Left renal cortex interstitium (tissue), 4 donors: ENCODE measurements around the gene GANC. TPM values are rescaled to one million over a fixed set of nuclear protein-coding genes. Genes with fewer than 3 reads are reported as not detected.
"Not testable (repeated sequence)": the region's sequence is repeated elsewhere in the genome, so short reads cannot be mapped to it uniquely, and the experiment has no call there.

Experiments
- DNase-seq, 4 donors: peaks; one replicate each; pipeline ENCODE4 v3.0.0-alpha.2; 2013; ENCODE audit warnings: low read depth in 4 of 4, low spot score in 2 of 4, missing footprints in 1 of 4
- polyA plus RNA-seq, 4 donors: library from polyadenylated mRNA; unstranded; fragments of 120-200 nt; gene quantifications; one replicate each; pipeline ENCODE4 v1.2.1, GENCODE V29; 2013; ENCODE audit not compliant: insufficient read length in 4 of 4

The GANC gene, protein sequence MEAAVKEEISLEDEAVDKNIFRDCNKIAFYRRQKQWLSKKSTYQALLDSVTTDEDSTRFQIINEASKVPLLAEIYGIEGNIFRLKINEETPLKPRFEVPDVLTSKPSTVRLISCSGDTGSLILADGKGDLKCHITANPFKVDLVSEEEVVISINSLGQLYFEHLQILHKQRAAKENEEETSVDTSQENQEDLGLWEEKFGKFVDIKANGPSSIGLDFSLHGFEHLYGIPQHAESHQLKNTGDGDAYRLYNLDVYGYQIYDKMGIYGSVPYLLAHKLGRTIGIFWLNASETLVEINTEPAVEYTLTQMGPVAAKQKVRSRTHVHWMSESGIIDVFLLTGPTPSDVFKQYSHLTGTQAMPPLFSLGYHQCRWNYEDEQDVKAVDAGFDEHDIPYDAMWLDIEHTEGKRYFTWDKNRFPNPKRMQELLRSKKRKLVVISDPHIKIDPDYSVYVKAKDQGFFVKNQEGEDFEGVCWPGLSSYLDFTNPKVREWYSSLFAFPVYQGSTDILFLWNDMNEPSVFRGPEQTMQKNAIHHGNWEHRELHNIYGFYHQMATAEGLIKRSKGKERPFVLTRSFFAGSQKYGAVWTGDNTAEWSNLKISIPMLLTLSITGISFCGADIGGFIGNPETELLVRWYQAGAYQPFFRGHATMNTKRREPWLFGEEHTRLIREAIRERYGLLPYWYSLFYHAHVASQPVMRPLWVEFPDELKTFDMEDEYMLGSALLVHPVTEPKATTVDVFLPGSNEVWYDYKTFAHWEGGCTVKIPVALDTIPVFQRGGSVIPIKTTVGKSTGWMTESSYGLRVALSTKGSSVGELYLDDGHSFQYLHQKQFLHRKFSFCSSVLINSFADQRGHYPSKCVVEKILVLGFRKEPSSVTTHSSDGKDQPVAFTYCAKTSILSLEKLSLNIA (N-terminal part only)
- 10 to 100 TPM; 20.0 to 34.4 (median 28.2) TPM for polyA plus RNA-seq

DNA sequence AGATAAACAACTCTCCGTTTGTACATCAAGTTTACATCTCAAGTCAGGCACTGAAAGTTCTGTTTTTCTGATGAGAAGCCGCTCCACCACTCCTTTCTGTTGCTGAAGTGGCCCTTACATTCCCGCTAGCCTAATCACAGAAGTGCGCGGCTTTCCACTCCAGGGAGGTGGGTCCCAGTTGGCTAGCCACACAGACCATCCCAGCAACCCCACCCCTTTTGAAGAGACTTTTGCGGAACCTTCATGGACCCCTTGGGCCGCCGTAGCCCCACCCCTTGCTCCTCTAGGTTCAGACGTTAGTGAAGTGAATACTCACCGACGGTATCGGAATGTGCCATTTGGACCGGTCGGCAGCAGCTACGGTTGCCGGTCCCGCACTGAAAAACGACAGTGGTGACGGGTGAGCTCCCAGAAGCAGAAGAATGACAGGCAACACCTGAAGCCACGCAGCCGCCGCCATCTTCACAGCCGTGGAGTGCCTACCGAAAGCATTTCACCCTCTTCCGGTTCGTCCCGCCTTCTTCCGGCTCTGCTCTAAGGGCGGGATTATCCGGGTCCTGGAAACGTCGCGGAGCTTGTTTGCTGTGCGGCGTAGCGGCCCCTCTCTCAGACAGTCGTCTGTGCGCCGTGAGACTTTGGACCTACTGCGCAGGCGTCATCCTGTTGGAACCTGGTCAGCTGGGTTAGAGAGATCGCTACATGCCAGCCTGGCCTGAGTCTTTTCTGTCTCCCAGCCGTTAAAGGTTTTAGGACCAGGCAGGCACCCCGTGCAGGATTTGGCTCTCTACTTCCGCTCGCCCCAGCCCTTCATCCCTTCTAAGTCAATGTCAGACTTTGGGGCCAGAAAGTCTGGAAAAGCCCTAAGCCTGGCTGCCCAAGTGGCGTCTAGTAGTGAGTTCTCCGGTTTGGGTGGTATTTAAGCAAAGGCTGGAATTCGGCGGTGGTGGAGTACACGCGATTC, at the start of gene GANC, which contains the start of gene TMEM87A:
TSS of gene GANC (plus strand) at position 263 of the 961 bp plus-strand sequence. CDS start 1,281 bp downstream, outside the sequence.
TSS of gene TMEM87A (minus strand) at position 495 of the 961 bp plus-strand sequence. CDS start at position 460, 35 bp downstream.
- peak; percentile 95 to 98 (median 98) for DNase-seq

DNA sequence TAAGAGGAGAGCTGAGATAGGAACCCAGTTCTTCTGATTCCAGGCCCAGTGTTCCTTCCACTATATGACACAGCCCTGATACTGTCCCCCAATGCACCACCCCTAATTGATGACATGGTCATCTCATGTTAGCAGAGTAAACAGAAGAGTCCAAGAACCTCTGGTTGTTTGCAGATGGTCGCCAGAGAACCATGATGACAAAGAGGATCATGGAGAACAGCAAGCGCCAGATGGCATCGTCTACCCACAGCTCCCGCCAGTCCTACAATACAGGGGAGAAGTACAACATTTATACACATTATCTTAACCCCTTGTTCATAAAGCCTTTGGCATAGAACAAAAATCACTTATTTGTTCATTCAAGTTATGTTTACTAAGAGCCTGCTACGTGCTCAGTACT, 46.4 kb upstream of the GANC start:
- no peak for DNase-seq

DNA sequence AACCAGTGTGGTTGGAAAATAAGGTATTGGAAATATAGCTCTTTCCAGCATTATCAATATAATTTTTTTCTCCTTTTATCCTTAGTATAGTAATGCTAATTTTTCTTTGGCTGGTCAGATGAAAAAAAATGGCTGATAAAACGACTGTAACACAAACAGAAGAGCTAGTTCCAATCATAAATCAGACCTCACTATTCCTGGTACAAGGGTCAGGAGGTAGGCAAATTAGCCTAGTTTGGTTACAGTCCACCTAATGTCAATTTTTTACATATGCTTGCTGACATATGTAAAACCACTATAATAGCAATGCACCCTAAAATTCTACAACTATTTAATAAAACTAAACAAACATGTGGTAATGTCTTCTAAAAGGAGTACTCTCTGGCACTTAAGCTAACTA, 45.0 kb upstream of the GANC start:
- DNase-seq, result no peak

DNA sequence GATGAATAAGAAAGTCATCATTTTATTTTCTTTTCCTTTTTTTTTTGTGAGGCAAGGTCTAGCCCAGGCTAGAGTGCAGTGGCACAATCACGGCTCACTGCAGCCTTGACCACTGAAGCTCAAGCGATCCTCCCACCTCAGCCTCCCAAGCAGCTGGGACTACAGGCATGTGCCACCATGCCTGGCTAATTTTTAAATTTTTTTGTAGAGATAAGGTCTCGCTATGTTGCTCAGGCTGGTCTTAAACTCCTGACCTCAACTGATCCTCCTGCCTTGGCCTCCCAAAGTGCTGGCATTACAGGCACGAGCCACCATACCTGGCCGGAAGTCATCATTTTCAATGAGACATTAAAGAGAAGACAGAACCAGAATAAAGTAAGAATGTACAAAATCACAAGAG, 44.0 kb upstream of the GANC start:
- not testable (repeated sequence) for DNase-seq

DNA sequence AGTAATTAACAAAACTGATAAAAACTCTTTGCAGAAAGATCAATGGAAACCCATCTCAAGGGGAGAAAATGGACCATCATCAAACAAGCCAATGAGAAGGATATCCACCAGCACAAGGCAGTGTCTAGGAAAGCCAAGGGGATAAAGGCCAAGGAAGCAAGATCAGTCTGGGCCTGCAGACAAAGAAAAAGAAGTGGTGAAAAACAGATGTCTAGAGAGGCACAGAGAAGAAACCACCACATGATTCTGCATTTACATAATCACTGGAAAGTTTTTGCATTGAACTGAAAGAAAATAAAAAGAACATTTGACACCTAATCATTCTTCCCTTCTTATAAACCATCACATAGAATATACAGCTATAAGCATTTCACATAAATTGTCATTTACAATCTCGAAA, 41.9 kb upstream of the GANC start:
- no peak for DNase-seq

DNA sequence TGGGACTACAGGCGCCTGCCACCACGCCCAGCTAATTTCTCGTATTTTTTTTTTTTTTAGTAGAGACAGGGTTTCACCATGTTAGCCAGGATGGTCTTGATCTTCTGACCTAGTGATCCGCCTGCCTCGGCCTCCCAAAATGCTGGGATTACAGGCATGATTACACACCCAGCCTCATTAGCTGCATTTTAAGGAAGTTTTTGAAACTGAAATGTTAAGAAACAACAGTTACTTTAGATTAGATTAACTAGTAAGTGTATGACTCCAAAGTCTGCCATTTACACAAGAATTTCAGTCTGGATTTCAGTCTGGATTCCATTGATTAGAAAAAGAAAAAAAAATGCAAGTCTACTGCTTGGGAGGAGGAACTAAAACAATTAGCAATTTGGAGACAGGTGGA, 40.4 kb upstream of the GANC start:
- no peak for DNase-seq

DNA sequence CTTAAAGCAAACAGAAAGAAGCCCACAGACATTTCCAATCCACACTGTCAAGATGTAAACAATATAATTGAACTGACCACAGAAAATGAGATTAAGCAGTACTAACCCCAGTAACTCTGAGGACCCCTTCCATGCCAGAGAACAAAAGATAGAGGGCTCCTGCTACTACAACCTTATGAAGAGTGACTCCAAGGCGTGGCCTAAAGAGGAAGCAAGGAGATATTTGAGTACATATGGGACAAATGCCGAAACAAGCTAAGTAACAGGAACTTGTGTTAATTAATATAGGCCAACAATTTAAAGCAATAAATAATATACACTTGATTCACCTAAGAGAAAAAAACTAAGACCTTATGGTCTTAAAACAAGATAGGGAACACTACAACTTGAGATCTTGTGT, 39.9 kb upstream of the GANC start:
- DNase-seq, result no peak

DNA sequence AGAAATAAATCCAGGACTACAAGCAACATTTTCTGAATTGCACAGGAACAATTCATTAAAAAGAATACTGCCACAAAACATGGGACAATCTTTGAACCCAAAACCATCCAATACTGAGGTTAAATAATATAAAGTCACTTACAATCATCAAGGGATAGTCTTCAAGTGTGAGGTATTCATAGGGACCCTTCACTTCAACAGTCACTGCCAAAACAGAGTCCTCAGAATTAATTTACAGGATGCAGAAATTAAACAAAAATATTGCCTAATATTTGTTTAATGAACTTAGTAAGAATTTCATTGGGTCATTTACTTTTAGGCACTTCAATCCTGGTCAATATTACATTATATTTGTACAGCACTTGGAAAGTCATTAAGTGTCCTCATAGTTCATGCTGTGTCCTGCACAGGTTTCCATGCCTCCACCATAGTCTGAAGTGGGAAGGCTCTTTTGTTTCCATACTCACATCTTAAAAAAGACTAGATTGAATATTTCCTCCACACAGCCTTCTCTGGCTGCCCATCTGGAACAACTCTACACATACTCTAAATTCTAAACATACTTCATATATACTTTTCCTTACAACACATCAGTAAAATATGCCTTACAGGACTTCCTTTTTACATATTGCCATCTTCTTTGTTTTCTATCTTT, 33.3 kb upstream of the GANC start:
- no peak for DNase-seq

DNA sequence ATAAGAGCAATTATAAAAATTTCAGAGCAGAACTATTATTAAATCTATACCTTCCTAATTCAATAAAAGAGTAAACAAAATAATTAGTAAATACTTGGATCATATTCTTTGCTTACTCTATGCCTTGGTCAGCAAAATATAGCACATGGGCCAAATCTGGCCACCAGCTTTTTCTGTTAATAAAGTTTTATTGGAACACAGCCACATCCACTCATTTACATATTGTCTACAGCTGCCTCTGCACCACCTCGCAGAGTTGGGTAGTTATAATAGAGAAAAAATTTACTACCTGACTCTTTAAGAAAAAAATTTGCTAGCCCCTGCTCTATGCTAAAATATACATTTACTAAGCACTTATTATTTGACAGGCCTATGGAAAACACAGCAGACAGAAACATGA, 32.2 kb upstream of the GANC start:
- DNase-seq, result no peak

DNA sequence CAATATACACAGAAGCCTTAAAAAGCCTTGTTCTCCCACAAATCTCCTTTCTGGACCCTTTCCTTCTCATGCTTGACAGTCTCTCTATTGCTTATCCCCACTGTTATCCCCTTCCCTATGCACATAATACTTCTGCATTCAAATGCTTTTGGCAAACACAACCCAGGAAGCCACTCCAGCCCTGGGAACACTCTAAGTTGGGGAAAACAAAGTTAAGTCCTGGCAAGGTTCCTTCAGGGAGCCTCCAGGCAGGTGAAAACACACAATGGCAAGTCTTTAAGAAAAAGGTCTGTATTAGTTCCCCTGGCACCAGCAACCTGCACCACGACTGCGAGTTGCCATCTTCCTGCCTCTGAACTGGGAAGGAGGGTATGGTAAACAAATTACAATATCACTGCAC, 19.7 kb upstream of the GANC start:
- DNase-seq, result no peak

DNA sequence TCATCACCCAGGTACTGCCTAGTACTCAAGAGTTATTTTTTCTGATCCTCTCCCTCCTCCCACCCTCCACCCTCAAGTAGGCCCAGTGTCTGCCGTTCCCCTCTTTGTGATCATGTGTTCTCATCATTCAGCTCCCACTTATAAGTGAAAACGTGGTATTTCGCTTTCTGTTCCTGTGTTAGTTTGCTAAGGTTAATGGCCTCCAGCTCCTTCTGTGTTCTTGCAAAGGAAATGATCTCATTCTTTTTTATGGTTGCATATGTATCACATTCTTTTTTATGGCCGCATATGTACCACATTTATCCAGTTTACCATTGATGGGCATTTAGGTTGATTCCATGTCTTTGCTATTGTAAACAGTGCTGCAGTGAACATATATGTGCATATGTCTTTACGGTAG, 8.2 kb upstream of the GANC start:
- no peak for DNase-seq

DNA sequence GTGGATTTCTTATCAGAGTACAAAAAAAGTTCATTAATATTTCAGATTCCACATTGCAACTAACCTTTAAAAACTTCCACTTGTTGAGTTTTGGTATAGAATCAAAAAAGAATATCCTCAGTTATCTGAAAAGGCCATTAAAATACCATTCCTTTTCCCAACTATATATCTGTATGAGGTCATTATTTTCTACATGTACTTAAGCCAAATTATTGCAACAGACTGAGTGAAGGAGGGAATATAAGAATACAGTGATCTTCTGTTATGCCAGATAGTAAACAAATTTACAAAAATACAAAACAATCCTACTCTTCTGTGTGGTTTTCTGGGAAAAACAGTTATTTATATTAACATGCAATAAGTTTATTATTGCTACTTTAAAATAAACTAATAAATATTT, 5.7 kb upstream of the GANC start:
- DNase-seq, result no peak

DNA sequence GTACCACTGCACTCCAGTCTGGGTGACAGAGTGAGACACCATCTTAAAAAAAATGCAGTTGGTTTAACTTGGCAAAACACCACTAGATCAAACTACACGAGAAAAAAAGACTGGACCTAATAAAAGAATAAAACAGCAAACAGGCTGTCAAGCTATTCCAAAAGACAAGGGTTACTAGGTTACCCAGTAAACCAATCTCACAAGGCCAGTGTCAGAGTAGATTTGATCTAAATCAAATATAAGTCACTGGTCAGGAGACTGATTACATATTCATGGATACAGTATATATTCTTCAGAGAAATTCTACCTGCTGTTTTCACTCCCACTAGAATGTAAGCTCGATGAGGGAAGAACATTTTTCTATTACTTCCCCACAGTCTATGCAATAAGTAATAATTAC, 2.5 kb upstream of the GANC start:
- no peak for DNase-seq

DNA sequence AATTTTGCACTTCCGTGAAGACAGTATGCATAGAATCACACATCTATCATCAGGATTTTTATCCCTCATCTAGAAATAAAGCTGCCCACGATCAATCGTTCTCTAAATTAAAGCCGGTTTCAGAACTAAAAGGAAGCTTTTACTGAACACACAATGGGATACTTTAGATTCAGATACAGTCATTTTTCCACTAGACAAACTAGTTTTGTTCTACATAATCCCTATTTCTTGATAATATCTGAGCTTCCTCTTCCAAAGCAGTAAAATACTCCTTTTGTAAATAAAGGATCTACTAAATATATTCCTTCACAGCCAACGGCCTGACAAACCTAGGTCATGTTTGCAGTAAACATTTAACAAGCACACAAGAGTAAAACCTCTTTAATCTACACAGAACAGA, 2.0 kb upstream of the GANC start:
- DNase-seq, result no peak

DNA sequence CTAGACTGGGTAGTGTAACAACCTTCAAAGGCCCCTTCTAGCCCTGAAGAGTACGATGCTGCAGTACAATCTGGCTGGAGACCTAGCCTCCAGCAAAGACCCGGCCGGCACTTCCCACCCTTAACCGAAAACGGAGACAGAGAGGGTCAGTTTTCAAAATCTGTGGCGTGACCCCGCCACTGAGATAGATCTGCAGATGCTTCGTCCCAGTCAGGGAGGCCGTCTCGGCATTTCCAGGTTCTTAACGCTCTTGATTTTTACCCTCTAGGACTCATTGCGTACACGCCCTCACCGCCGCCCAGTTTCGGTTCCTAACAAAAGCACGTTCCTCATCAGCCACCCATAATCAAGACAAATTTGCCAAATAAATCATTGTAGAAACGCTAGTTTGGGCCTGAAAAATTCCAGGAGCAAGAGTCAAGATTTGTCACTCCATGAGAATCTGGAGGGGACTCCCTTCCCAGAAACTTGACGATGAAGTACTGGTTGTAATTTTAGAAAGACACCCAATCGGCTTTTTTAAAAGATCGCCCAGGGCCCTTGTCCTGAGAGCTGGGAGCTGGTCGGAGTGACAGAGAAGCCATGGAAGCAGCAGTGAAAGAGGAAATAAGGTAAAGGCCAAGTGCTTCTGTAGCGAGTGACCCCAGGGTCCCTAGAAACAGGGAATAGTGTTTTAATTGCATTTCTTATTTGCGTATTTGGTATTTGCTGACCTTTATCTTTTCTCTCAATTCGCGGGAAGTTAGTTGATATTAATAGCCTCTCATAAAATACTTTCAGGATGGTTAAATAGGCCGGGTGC, 1.1 kb downstream of the GANC start:
- peak; percentile 45 to 68 (median 52) for DNase-seq

DNA sequence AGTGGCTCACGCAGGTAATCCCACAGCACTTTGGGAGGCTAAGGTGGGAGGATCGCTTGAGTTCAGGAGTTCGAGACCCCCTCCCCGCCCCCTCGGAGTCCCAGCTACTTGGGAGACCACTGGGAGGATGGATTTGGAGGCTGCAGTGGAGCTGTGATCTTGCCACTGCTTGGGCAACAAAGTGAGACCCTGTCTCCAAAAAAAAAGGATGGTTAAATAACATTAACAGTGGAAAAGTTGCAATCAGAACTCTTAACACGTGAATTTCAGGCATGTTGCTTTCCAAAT, 1.6 kb downstream of the GANC start:
- DNase-seq, result no peak

DNA sequence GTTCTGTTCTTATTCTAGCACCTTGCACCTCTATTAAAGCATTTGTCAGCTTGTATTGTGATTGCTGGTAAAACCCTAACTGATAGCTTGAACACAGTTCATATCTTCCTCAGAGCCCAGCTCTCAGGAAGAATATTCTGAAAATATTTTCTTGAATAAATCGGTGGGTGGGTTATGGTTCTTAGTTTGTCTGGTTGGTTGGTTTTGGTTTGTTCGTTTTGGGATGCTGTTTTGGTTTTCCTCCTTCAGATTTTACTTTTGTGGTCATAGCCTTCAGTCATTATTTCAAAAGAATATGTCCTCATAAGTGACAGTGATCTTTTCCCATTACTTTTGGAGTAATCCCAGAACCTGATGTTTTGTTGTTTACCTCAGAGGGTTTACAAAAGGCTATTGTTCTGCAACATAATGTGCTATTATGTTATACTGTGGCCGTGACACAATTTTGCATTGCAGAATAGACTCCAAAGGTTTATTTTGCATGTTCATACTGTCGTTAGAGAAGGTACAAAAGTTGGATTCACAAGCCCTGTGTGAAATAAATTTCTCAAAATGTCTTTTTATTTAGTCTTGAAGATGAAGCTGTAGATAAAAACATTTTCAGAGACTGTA, 2.9 kb downstream of the GANC start:
- DNase-seq, result no peak

DNA sequence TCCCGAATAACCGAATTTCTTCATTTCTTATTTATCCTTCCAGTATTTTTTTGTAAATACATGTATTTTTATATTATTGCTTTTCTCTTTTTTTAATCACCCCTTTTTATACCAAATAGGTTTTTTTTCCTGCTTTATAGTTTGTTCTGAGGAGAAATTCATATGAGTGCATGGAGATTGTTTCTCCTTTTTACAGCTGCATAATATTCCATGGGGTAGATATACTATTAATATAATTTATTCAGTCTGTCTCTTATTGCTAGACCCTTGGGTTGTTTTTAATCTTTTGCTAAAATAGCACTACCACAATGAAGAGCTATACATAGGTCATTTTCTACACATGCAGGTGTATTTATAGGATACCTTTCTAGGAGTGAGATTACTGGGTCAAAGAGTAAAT, 3.8 kb downstream of the GANC start:
- no peak for DNase-seq

DNA sequence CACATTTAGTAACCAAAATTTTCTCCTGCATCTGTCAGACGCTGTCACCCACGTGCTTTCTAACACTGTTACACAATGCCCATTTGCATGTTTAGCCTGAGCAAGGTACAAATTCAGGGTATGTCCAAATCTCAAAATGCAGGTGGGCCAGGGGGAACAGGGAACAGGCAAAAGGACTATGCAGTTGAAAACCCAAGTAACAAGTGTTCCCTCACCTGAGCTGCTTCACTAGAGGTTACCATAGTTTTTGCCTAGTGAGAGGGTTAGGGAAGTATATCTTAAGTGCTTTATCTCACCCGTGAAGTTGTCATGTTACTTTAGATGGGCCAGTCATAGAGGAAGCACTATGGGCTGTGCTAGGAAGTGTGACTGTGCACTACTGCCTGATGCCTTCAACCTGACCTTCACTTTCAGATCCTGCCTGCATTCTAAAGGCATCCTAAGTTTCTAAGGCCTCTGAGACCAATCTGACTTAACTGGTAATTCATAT, 6.3 kb downstream of the GANC start:
- no peak for DNase-seq
